Body of pancreas (tissue), 4 donors: Measurements from ENCODE around the gene MEPE.
"Not testable (repeated sequence)": the region's sequence is repeated elsewhere in the genome, so short reads cannot be mapped to it uniquely, and the experiment has no call there.

Experiments used
- POLR2A ChIP-seq, 3 donors: fragments of 450-650 bp; IDR thresholded peaks; one replicate each; pipeline ENCODE4 v1.6.1; 2016; ENCODE audit warnings: antibody characterized with exemption in 3 of 3, mild to moderate bottlenecking in 2 of 3
- TF ChIP-seq, protein P1 (sequence below), 7 experiments: fragments of 450-650 bp in 4 of 7; fragments of 200-600 bp in 3 of 7; sonication (generic) in 3 of 7; IDR thresholded peaks; one replicate each; pipeline ENCODE4 v1.5.1; 2016 to 2019; ENCODE audit warnings: antibody characterized with exemption in 7 of 7

DNA sequence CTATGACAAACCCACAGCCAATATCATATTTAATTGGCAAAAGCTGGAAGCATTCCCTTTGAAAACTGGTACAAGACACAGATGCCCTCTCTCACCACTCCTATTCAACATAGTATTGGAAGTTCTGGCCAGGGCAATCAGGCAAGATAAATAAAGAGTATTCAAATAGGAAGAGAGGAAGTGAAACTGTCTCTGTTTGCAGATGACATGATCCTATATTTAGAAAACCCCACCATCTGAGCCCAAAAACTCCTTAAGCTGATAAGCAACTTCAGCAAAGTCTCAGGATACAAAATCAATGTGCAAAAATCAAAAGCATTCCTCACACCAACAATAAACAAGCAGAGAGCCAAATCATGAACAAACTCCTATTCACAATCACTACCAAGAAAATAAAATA is 58.0 kb downstream of the MEPE start:
- not testable (repeated sequence) for TF ChIP-seq POLR2A (IDR thresholded peaks at IDR 0.05)
- TF ChIP-seq, protein P1, sequence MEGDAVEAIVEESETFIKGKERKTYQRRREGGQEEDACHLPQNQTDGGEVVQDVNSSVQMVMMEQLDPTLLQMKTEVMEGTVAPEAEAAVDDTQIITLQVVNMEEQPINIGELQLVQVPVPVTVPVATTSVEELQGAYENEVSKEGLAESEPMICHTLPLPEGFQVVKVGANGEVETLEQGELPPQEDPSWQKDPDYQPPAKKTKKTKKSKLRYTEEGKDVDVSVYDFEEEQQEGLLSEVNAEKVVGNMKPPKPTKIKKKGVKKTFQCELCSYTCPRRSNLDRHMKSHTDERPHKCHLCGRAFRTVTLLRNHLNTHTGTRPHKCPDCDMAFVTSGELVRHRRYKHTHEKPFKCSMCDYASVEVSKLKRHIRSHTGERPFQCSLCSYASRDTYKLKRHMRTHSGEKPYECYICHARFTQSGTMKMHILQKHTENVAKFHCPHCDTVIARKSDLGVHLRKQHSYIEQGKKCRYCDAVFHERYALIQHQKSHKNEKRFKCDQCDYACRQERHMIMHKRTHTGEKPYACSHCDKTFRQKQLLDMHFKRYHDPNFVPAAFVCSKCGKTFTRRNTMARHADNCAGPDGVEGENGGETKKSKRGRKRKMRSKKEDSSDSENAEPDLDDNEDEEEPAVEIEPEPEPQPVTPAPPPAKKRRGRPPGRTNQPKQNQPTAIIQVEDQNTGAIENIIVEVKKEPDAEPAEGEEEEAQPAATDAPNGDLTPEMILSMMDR (IDR thresholded peaks at IDR 0.05), result not testable (repeated sequence)
